Activated naive CD4-positive, alpha-beta T cell treated with anti-CD3 and anti-CD28 coated beads, Interleukin-2, amount 50 U/mL, for 24 hours (primary cell): ENCODE data around the gene GAL3ST1.
"Not testable (repeated sequence)": the region's sequence is repeated elsewhere in the genome, so short reads cannot be mapped to it uniquely, and the experiment has no call there.

Experiments used
- H3K27ac Mint-ChIP-seq: one replicate; pipeline ENCODE4 v1.8.0; 2021; ENCODE audit warnings: mild to moderate bottlenecking, mixed read lengths
- H3K27me3 Mint-ChIP-seq: one replicate; pipeline ENCODE4 v1.8.0; 2021; ENCODE audit warnings: mixed read lengths
- H3K36me3 Mint-ChIP-seq: one replicate; pipeline ENCODE4 v1.8.0; 2021; ENCODE audit warnings: mixed read lengths
- H3K4me1 Mint-ChIP-seq: one replicate; pipeline ENCODE4 v1.8.0; 2021; ENCODE audit warnings: mixed read lengths
- H3K4me3 Mint-ChIP-seq: one replicate; pipeline ENCODE4 v1.8.0; 2021; ENCODE audit warnings: mild to moderate bottlenecking, mixed read lengths
- H3K9me3 Mint-ChIP-seq: one replicate; pipeline ENCODE4 v1.8.0; 2021; ENCODE audit warnings: mixed read lengths

GAL3ST1 gene

GRCh38 chr22:30574095-30574981 lies at the start of gene GAL3ST1:
Gene GAL3ST1 (minus strand): TSS chr22:30574665. CDS start chr22:30557392, 17,273 bp downstream.
- Mint-ChIP-seq H3K27me3 (no peaks in the 10 kb centered on the region), H3K4me1 (no peaks in the 10 kb centered on the region), H3K9me3 (no peaks in the 10 kb centered on the region), H3K4me3 (no peak within 1 kb of the TSS), H3K27ac (no peak within 1 kb of the TSS), H3K36me3 (peaks cover 17% of the 10 kb centered on the region)

- not testable (repeated sequence) for H3K9me3 Mint-ChIP-seq, H3K36me3 Mint-ChIP-seq, H3K4me1 Mint-ChIP-seq
These were observed 45.4 kb upstream of the GAL3ST1 start for GRCh38 chr22:30619909-30620308.

GRCh38 chr22:30617819-30618218 lies 43.4 kb upstream of the GAL3ST1 start:
- no peaks in the 10 kb centered on the region for H3K36me3 Mint-ChIP-seq
- no peak overlapping the region for H3K4me3 Mint-ChIP-seq
- H3K27me3 Mint-ChIP-seq = no peaks in the 10 kb centered on the region
- no peaks in the 10 kb centered on the region for H3K9me3 Mint-ChIP-seq
- H3K27ac Mint-ChIP-seq = no peak overlapping the region
- H3K4me1 Mint-ChIP-seq = no peaks in the 10 kb centered on the region

More at GRCh38 chr22:30619909-30620308, 45.4 kb upstream of the GAL3ST1 start:
- not testable (repeated sequence) for H3K27me3 Mint-ChIP-seq, H3K4me3 Mint-ChIP-seq, H3K27ac Mint-ChIP-seq

GRCh38 chr22:30615543-30615954 lies 41.1 kb upstream of the GAL3ST1 start:
- no peaks in the 10 kb centered on the region for H3K4me1 Mint-ChIP-seq
- H3K27ac Mint-ChIP-seq = no peak overlapping the region

GRCh38 chr22:30614879-30615278 lies 40.4 kb upstream of the GAL3ST1 start:
- no peak overlapping the region for H3K27ac Mint-ChIP-seq
- H3K36me3 Mint-ChIP-seq = no peaks in the 10 kb centered on the region
- H3K27me3 Mint-ChIP-seq = no peaks in the 10 kb centered on the region
- H3K4me1 Mint-ChIP-seq = no peaks in the 10 kb centered on the region
- H3K9me3 Mint-ChIP-seq = no peaks in the 10 kb centered on the region
- H3K4me3 Mint-ChIP-seq = no peak overlapping the region

More at GRCh38 chr22:30615543-30615954, 41.1 kb upstream of the GAL3ST1 start:
- Mint-ChIP-seq H3K27me3 (no peaks in the 10 kb centered on the region), H3K9me3 (no peaks in the 10 kb centered on the region), H3K4me3 (no peak overlapping the region), H3K36me3 (no peaks in the 10 kb centered on the region)

- H3K4me1 Mint-ChIP-seq = peaks cover 2% of the 10 kb centered on the region
- no peaks in the 10 kb centered on the region for H3K27me3 Mint-ChIP-seq
- H3K36me3 Mint-ChIP-seq = no peaks in the 10 kb centered on the region
- H3K27ac Mint-ChIP-seq = no peak overlapping the region
- H3K9me3 Mint-ChIP-seq = no peaks in the 10 kb centered on the region
- no peak overlapping the region for H3K4me3 Mint-ChIP-seq
These were observed 39.8 kb upstream of the GAL3ST1 start for GRCh38 chr22:30614268-30614667.

GRCh38 chr22:30612789-30613188 lies 38.3 kb upstream of the GAL3ST1 start:
- Mint-ChIP-seq H3K4me1 (peaks cover 5% of the 10 kb centered on the region), H3K36me3 (no peaks in the 10 kb centered on the region), H3K27me3 (no peaks in the 10 kb centered on the region), H3K9me3 (no peaks in the 10 kb centered on the region), H3K4me3 (no peak overlapping the region), H3K27ac (no peak overlapping the region)

GRCh38 chr22:30611197-30611596 lies 36.7 kb upstream of the GAL3ST1 start:
- Mint-ChIP-seq H3K9me3 (no peaks in the 10 kb centered on the region), H3K27me3 (no peaks in the 10 kb centered on the region), H3K27ac (no peak overlapping the region), H3K4me3 (no peak overlapping the region), H3K4me1 (peaks cover 19% of the 10 kb centered on the region), H3K36me3 (no peaks in the 10 kb centered on the region)

- no peak overlapping the region for H3K27ac Mint-ChIP-seq
- no peak overlapping the region for H3K4me3 Mint-ChIP-seq
- H3K27me3 Mint-ChIP-seq = no peaks in the 10 kb centered on the region
- H3K36me3 Mint-ChIP-seq = no peaks in the 10 kb centered on the region
- H3K4me1 Mint-ChIP-seq = peaks cover 28% of the 10 kb centered on the region
- no peaks in the 10 kb centered on the region for H3K9me3 Mint-ChIP-seq
These were observed 35.8 kb upstream of the GAL3ST1 start for GRCh38 chr22:30610299-30610698.

- no peak overlapping the region for H3K4me3 Mint-ChIP-seq
- no peaks in the 10 kb centered on the region for H3K27me3 Mint-ChIP-seq
- H3K36me3 Mint-ChIP-seq = no peaks in the 10 kb centered on the region
- H3K9me3 Mint-ChIP-seq = no peaks in the 10 kb centered on the region
- no peak overlapping the region for H3K27ac Mint-ChIP-seq
- peaks cover 28% of the 10 kb centered on the region for H3K4me1 Mint-ChIP-seq
These were observed 35.1 kb upstream of the GAL3ST1 start for GRCh38 chr22:30609260-30610185.

- Mint-ChIP-seq H3K4me3 (no peak overlapping the region), H3K36me3 (no peaks in the 10 kb centered on the region), H3K4me1 (peaks cover 28% of the 10 kb centered on the region), H3K9me3 (no peaks in the 10 kb centered on the region), H3K27me3 (no peaks in the 10 kb centered on the region), H3K27ac (no peak overlapping the region)
These were observed 33.5 kb upstream of the GAL3ST1 start for GRCh38 chr22:30607939-30608338.

GRCh38 chr22:30607300-30607930 lies 33.0 kb upstream of the GAL3ST1 start:
- Mint-ChIP-seq H3K4me1 (peaks cover 31% of the 10 kb centered on the region), H3K36me3 (no peaks in the 10 kb centered on the region), H3K4me3 (peak overlapping the region; percentile 86), H3K27me3 (no peaks in the 10 kb centered on the region), H3K27ac (no peak overlapping the region), H3K9me3 (no peaks in the 10 kb centered on the region)

- H3K9me3 Mint-ChIP-seq = no peaks in the 10 kb centered on the region
- H3K36me3 Mint-ChIP-seq = no peaks in the 10 kb centered on the region
- peak within 1 kb of the TSS; percentile 86 for H3K4me3 Mint-ChIP-seq
- peaks cover 37% of the 10 kb centered on the region for H3K4me1 Mint-ChIP-seq
- H3K27ac Mint-ChIP-seq = peak within 1 kb of the TSS; percentile 59
- H3K27me3 Mint-ChIP-seq = no peaks in the 10 kb centered on the region
These were observed 32.2 kb upstream of the GAL3ST1 start, which contains the start of gene TCN2 for GRCh38 chr22:30606455-30607299. Gene TCN2 (plus strand): TSS chr22:30607174. CDS start chr22:30607332, 158 bp downstream.

- Mint-ChIP-seq H3K9me3 (no peaks in the 10 kb centered on the region), H3K27ac (peak overlapping the region; percentile 65), H3K27me3 (no peaks in the 10 kb centered on the region), H3K36me3 (no peaks in the 10 kb centered on the region), H3K4me1 (peaks cover 37% of the 10 kb centered on the region), H3K4me3 (peak overlapping the region; percentile 62)
These were observed 31.1 kb upstream of the GAL3ST1 start for GRCh38 chr22:30605449-30606110.
